Measurements from ENCODE around the gene COLEC12. TPM values are rescaled to one million over a fixed set of nuclear protein-coding genes. Genes with fewer than 3 reads are reported as not detected.

COLEC12 gene
- polyA plus RNA-seq, 2 donors, result 0.75 to 1.2 TPM

DNA sequence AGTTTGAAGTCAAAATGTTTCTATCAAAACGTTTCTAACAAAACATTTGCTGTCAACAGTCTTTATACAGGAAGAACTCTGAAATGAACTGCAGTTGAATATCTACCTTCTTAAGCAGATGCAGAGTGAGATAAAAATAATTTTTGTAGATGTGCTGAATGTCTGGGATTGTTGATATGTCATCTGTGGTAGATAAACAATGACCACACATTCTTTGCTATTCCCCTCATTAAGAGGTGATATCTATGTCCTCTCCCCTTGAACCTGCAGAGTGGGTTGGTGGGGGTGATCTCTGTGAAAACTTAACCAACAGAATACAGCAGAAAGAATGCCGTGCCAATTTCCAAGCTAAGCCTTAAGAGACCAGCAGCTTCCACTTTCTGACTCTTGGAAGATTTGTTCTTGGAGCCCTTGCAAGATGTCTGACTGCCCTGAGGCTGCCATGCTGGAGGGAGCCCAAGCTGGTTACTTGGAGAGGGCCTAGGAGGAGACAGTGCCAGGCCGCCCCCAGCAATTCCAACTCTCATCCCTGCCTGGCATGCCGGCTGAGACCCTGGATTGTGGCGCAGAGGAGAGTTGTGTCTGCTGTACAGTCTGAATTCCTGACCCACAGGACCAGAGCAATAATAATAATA is 80.8 kb downstream of the COLEC12 start:
- no peak overlapping the region for H3K4me3 ChIP-seq (ENCODE audit: low read depth in 1 of 2, low read length in 2 of 2)
- WGBS, 2 donors, result 70 to 72% methylated on average over 5 of the region's 5 CpGs
- peaks cover 0 to 2% of the 10 kb centered on the region in 2 donors for H3K4me1 ChIP-seq (ENCODE audit: control insufficient read depth in 2 of 2, insufficient read depth in 2 of 2, low read length in 1 of 2)
- no peak overlapping the region for H3K27ac ChIP-seq (ENCODE audit: low read depth in 2 of 2, low read length in 1 of 2)
- H3K36me3 ChIP-seq (ENCODE audit: control insufficient read depth in 2 of 2, insufficient read depth in 2 of 2, low read length in 1 of 2), result no peaks in the 10 kb centered on the region
- no peaks in the 10 kb centered on the region for H3K9me3 ChIP-seq (ENCODE audit: control insufficient read depth in 2 of 2, insufficient read depth in 1 of 2, low read depth in 1 of 2, low read length in 1 of 2)
- H3K27me3 ChIP-seq (ENCODE audit: control insufficient read depth in 1 of 2, insufficient read depth in 2 of 2, low read length in 2 of 2), result no peaks in the 10 kb centered on the region

DNA sequence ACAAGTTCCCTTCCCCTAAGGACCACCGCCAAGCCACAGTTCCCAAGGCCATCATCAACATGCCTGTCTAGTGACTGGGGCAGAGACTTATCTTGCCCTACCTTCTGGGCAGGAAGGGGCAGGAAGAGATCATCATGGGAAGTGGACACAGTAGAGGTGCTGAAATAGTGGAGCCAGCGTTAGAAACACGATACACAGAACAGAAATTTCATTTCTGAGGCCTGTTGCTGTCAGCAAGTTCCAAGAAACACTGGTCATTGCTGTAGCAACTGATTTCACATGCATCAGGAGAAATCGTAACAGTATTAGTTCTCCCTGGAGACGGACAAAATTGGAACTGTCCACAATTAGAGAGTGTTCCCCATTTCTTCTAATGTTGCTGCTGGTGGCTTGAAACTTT is 83.0 kb downstream of the COLEC12 start:
- 72 to 77% methylated on average over 5 of the region's 5 CpGs for WGBS, 2 donors
- Histone ChIP-seq H3K9me3 (ENCODE audit: control insufficient read depth in 2 of 2, insufficient read depth in 1 of 2, low read depth in 1 of 2, low read length in 1 of 2) (no peaks in the 10 kb centered on the region), H3K27me3 (ENCODE audit: control insufficient read depth in 1 of 2, insufficient read depth in 2 of 2, low read length in 2 of 2) (no peaks in the 10 kb centered on the region), H3K4me1 (ENCODE audit: control insufficient read depth in 2 of 2, insufficient read depth in 2 of 2, low read length in 1 of 2) (no peaks in the 10 kb centered on the region), H3K4me3 (ENCODE audit: low read depth in 1 of 2, low read length in 2 of 2) (no peak overlapping the region), H3K27ac (ENCODE audit: low read depth in 2 of 2, low read length in 1 of 2) (peak overlapping the region in 1 of 2 donors; percentile 13), H3K36me3 (ENCODE audit: control insufficient read depth in 2 of 2, insufficient read depth in 2 of 2, low read length in 1 of 2) (no peaks in the 10 kb centered on the region)

DNA sequence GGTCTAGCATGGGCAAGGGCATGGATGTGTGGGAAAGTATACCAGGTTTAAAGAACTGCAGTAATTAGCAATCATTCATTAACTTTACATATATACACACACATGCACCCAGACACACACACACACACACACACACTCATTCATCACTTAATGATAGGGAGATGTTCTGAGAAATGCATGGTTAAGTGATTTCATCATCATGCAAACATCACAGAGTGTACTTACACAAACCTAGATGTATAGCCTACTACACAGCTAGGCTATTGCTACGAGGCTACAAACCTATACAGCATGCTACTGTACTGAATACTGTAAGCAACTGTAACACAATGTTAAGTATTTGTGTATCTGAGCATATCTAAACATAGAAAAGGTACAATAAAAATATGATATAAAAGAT is 83.6 kb downstream of the COLEC12 start:
- Histone ChIP-seq H3K4me1 (ENCODE audit: control insufficient read depth in 2 of 2, insufficient read depth in 2 of 2, low read length in 1 of 2) (no peaks in the 10 kb centered on the region), H3K27me3 (ENCODE audit: control insufficient read depth in 1 of 2, insufficient read depth in 2 of 2, low read length in 2 of 2) (no peaks in the 10 kb centered on the region), H3K36me3 (ENCODE audit: control insufficient read depth in 2 of 2, insufficient read depth in 2 of 2, low read length in 1 of 2) (no peaks in the 10 kb centered on the region), H3K9me3 (ENCODE audit: control insufficient read depth in 2 of 2, insufficient read depth in 1 of 2, low read depth in 1 of 2, low read length in 1 of 2) (no peaks in the 10 kb centered on the region), H3K27ac (ENCODE audit: low read depth in 2 of 2, low read length in 1 of 2) (no peak overlapping the region), H3K4me3 (ENCODE audit: low read depth in 1 of 2, low read length in 2 of 2) (no peak overlapping the region)
- 94 to 95% methylated on average over 1 of the region's 1 CpG for WGBS, 2 donors

DNA sequence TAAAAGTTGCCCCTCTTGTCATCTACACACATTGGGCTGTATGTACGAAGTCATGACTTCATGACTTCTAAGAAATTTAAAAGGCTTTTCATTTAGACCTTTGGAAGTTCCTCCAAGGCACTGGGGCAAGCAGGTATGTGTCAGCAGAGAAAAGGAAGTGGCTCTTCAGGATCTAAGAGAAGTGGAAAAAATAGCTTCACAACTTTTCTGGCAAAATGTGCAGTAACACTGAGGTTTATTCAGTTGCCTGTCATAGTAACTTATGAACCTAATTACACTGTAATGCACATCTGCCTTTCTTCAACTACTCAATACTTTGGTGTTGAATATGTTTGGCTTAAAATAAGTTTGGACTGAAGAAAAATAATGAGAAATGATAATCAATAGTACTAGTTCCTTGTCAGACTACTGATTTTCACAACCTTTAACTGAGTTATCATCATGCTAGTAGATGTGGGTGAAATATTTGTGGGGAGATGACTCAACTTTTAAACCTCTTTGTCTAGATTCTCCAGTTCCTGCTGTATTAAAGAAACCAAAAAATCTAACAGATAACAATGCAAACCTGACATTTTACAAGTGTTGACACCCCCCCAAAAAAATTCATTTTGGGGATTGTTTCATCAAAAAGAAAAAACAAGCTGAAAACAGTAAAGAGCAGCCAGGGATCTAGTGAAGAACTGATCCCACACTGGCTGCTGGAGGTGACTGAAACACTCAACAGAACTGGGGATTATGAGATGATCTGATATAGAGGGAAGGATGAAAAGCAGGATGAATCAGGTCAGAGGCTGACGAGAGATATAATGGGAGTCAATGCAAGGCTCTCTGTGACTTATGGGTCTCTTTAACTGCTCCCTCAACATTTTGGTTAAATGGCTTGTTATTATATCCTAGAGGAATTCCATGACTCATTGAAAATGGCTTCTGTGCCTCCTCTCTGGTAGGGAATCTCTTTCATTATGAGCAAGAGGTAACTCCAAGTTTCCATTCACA is 84.6 kb downstream of the COLEC12 start:
- Histone ChIP-seq H3K9me3 (ENCODE audit: control insufficient read depth in 2 of 2, insufficient read depth in 1 of 2, low read depth in 1 of 2, low read length in 1 of 2) (no peaks in the 10 kb centered on the region), H3K4me3 (ENCODE audit: low read depth in 1 of 2, low read length in 2 of 2) (no peak overlapping the region), H3K27me3 (ENCODE audit: control insufficient read depth in 1 of 2, insufficient read depth in 2 of 2, low read length in 2 of 2) (no peaks in the 10 kb centered on the region), H3K36me3 (ENCODE audit: control insufficient read depth in 2 of 2, insufficient read depth in 2 of 2, low read length in 1 of 2) (no peaks in the 10 kb centered on the region), H3K4me1 (ENCODE audit: control insufficient read depth in 2 of 2, insufficient read depth in 2 of 2, low read length in 1 of 2) (no peaks in the 10 kb centered on the region), H3K27ac (ENCODE audit: low read depth in 2 of 2, low read length in 1 of 2) (no peak overlapping the region)
- 83 to 90% methylated on average over 2 of the region's 2 CpGs for WGBS, 2 donors

DNA sequence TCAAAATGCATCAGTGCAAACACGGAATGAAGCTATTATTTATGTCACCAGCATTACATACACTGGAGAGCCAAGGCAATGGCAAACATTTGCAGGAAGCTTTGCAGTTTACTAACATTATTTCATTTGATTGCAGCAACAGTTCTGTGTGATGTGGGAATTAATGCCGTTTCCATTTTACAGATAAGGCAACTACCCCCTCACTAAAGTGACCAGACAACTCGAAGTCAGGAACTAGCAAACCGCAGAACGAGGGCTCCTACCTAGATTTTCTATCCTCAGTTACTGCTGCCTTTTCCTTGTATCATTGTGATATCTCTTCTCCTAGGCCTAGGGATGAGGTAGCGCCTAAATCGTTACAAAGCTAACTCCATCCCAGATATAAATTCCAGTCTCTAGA is 85.5 kb downstream of the COLEC12 start:
- H3K27me3 ChIP-seq (ENCODE audit: control insufficient read depth in 1 of 2, insufficient read depth in 2 of 2, low read length in 2 of 2), result no peaks in the 10 kb centered on the region
- H3K4me3 ChIP-seq (ENCODE audit: low read depth in 1 of 2, low read length in 2 of 2), result no peak overlapping the region
- no peak overlapping the region for H3K27ac ChIP-seq (ENCODE audit: low read depth in 2 of 2, low read length in 1 of 2)
- H3K9me3 ChIP-seq (ENCODE audit: control insufficient read depth in 2 of 2, insufficient read depth in 1 of 2, low read depth in 1 of 2, low read length in 1 of 2), result no peaks in the 10 kb centered on the region
- H3K4me1 ChIP-seq (ENCODE audit: control insufficient read depth in 2 of 2, insufficient read depth in 2 of 2, low read length in 1 of 2), result no peaks in the 10 kb centered on the region
- 85 to 86% methylated on average over 7 of the region's 7 CpGs for WGBS, 2 donors
- no peaks in the 10 kb centered on the region for H3K36me3 ChIP-seq (ENCODE audit: control insufficient read depth in 2 of 2, insufficient read depth in 2 of 2, low read length in 1 of 2)

DNA sequence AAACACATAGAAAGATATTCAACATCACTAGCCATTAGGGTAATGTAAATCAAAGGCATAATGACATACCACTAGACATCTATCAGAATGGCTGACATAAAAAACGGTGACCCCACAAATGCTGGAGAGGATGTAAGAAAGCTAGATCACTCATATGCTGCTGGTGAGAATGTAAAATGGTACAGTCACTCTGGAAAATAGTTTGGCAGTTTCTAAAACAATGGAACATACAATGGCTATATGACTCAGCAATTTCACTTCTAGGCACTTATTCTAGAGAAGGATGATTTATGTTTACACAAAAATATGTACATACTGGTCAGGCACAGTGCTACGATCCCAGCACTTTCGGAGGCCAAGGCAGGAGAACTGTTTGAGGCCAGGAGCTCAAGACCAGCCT is 87.3 kb downstream of the COLEC12 start:
- Histone ChIP-seq H3K36me3 (ENCODE audit: control insufficient read depth in 2 of 2, insufficient read depth in 2 of 2, low read length in 1 of 2) (no peaks in the 10 kb centered on the region), H3K27me3 (ENCODE audit: control insufficient read depth in 1 of 2, insufficient read depth in 2 of 2, low read length in 2 of 2) (no peaks in the 10 kb centered on the region), H3K9me3 (ENCODE audit: control insufficient read depth in 2 of 2, insufficient read depth in 1 of 2, low read depth in 1 of 2, low read length in 1 of 2) (no peaks in the 10 kb centered on the region), H3K27ac (ENCODE audit: low read depth in 2 of 2, low read length in 1 of 2) (no peak overlapping the region), H3K4me1 (ENCODE audit: control insufficient read depth in 2 of 2, insufficient read depth in 2 of 2, low read length in 1 of 2) (no peaks in the 10 kb centered on the region), H3K4me3 (ENCODE audit: low read depth in 1 of 2, low read length in 2 of 2) (no peak overlapping the region)
- WGBS, 2 donors, result 55 to 69% methylated on average over 3 of the region's 3 CpGs

DNA sequence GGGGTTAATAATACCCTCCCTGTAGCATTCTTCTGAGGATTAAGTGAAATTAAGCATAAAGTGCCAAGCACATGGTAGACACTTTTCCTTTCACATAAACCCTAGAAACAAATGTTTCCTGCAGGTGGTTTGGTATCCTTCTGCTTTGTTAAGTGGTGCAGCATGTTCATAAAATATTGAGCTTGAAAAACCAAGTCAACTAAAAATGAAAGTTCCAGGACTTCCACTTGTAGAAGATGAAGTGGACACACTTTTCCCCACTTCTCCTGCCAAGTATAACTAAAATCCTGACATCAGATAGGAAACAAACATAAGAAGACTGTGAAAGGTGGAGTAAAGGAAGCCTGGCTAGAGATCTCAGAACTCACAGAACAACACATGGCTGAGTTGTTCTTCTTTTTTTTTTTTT is 90.5 kb downstream of the COLEC12 start:
- H3K27ac ChIP-seq (ENCODE audit: low read depth in 2 of 2, low read length in 1 of 2), result no peak overlapping the region
- no peaks in the 10 kb centered on the region for H3K27me3 ChIP-seq (ENCODE audit: control insufficient read depth in 1 of 2, insufficient read depth in 2 of 2, low read length in 2 of 2)
- peaks cover 0 to 5% of the 10 kb centered on the region in 2 donors for H3K9me3 ChIP-seq (ENCODE audit: control insufficient read depth in 2 of 2, insufficient read depth in 1 of 2, low read depth in 1 of 2, low read length in 1 of 2)
- no peaks in the 10 kb centered on the region for H3K36me3 ChIP-seq (ENCODE audit: control insufficient read depth in 2 of 2, insufficient read depth in 2 of 2, low read length in 1 of 2)
- no peaks in the 10 kb centered on the region for H3K4me1 ChIP-seq (ENCODE audit: control insufficient read depth in 2 of 2, insufficient read depth in 2 of 2, low read length in 1 of 2)
- no peak overlapping the region for H3K4me3 ChIP-seq (ENCODE audit: low read depth in 1 of 2, low read length in 2 of 2)

DNA sequence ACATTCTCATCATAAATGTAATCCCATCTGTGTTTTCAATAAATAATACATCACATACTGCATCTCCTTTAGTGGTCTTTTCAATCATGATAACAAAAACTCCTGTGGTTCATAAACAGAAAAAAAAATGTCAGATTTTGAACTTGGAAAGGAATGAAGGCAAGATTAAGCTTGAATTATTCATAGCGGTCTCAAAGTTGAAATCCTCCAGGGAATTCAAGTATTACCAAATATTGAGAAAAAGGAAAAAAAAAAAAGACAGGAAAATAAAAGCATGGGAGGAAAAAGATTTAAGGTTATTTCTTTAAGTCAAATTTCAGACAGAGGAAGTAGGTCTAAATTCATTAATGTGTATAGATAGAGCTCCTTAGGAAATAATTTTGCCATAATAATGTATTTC is 92.1 kb downstream of the COLEC12 start:
- H3K4me3 ChIP-seq (ENCODE audit: low read depth in 1 of 2, low read length in 2 of 2), result no peak overlapping the region
- peaks cover 0 to 5% of the 10 kb centered on the region in 2 donors for H3K9me3 ChIP-seq (ENCODE audit: control insufficient read depth in 2 of 2, insufficient read depth in 1 of 2, low read depth in 1 of 2, low read length in 1 of 2)
- 54 to 67% methylated on average over 1 of the region's 1 CpG for WGBS, 2 donors
- no peaks in the 10 kb centered on the region for H3K36me3 ChIP-seq (ENCODE audit: control insufficient read depth in 2 of 2, insufficient read depth in 2 of 2, low read length in 1 of 2)
- H3K27me3 ChIP-seq (ENCODE audit: control insufficient read depth in 1 of 2, insufficient read depth in 2 of 2, low read length in 2 of 2), result no peaks in the 10 kb centered on the region
- H3K4me1 ChIP-seq (ENCODE audit: control insufficient read depth in 2 of 2, insufficient read depth in 2 of 2, low read length in 1 of 2), result no peaks in the 10 kb centered on the region
- H3K27ac ChIP-seq (ENCODE audit: low read depth in 2 of 2, low read length in 1 of 2), result no peak overlapping the region

DNA sequence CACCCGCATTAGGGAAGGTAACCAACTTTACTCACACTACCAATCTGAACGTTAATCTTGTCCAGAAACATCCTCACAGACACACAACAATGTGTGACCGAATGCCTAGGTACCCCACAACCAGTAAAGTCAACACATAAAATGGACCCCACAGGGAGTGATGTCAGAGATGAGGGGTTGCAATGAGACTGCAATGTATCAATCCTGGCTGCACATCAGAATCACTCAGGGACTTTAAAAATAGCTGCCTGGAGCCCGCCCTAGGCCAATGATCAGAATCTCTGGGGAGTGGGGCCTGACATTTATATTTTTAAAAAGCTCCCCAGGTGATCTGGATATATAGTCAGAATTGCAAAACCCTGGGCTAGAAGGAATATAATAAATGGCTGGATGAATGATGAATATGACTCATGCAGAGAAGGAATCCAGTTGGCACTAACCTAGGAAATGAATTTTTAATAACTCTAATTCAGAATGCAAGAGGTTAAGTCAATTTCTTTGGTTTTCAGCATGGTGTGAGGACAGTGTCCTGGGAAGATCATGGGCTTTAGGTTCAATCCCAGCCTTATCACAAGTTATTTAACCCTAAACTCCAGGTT is 92.8 kb downstream of the COLEC12 start:
- 70 to 72% methylated on average over 4 of the region's 4 CpGs for WGBS, 2 donors
- no peaks in the 10 kb centered on the region for H3K4me1 ChIP-seq (ENCODE audit: control insufficient read depth in 2 of 2, insufficient read depth in 2 of 2, low read length in 1 of 2)

More for the DNA sequence above, 92.8 kb downstream of the COLEC12 start:
- Histone ChIP-seq H3K4me3 (ENCODE audit: low read depth in 1 of 2, low read length in 2 of 2) (no peak overlapping the region), H3K27ac (ENCODE audit: low read depth in 2 of 2, low read length in 1 of 2) (no peak overlapping the region), H3K27me3 (ENCODE audit: control insufficient read depth in 1 of 2, insufficient read depth in 2 of 2, low read length in 2 of 2) (no peaks in the 10 kb centered on the region), H3K36me3 (ENCODE audit: control insufficient read depth in 2 of 2, insufficient read depth in 2 of 2, low read length in 1 of 2) (no peaks in the 10 kb centered on the region), H3K9me3 (ENCODE audit: control insufficient read depth in 2 of 2, insufficient read depth in 1 of 2, low read depth in 1 of 2, low read length in 1 of 2) (peaks cover 0 to 5% of the 10 kb centered on the region in 2 donors)
